DMS 273 treated with DMSO at 0.1 percent for 48 hours (cell line): ENCODE results near the gene ABHD17B.

Experiments
- DNase-seq: peaks from one replicate; lab custom pipeline; 2025; lab: John Stamatoyannopoulos, UW

Gene ABHD17B

DNA sequence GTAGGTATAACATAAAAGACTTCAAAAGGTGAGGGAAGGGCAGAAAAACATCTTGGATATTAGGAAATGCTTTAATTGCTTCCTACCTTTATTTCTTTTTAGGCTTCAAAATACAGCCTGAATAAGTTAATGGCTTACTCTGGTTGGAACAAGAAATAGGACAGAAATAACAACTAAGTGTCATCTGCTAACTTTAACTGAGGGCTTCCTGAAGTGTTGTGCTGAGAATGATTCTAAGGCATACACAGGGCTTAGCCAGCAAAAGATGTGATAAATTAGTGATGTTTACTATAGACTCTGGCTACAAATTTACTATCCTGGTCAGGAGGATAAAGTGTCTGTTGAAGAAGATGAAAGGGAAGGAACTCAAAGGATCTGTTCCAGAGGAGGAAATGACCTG lies 34.2 kb downstream of the ABHD17B start:
- no peak for DNase-seq

DNA sequence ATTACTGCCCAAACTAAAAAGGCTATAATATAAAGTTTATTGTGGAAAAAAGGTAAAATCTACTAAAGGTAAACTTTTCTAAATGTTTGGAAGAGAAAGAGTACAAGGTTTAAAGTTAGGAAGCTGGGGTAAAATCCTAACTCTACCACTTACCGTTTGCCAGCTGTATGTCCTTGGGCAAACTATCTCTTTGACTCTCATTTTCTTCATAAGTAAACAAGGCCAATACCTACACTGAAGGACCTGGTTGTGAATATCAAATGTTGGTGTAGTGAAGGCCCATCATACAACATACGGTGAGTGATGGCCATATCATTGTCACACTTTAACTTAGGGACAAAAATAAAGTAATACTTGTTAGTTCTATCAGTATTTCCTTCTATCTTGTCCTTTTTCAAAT lies 34.9 kb downstream of the ABHD17B start:
- DNase-seq: no peak

DNA sequence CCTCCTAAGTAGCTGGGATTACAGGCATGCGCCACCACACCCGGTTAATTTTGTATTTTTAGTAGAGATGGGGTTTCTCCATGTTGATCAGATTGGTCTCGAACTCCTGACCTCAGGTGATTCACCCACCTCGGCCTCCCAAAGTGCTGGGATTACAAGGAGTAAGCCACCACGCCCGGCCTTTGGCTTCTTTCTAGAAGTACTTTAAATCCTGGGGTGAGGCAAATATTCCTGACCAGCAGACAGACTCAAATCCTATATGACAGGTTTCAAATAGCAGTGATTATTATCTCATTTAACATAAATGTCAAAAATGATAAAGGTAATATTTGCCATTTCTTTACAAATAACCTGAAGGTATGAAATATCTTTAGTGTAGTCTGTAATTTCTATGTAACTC lies 35.6 kb downstream of the ABHD17B start:
- no peak for DNase-seq

DNA sequence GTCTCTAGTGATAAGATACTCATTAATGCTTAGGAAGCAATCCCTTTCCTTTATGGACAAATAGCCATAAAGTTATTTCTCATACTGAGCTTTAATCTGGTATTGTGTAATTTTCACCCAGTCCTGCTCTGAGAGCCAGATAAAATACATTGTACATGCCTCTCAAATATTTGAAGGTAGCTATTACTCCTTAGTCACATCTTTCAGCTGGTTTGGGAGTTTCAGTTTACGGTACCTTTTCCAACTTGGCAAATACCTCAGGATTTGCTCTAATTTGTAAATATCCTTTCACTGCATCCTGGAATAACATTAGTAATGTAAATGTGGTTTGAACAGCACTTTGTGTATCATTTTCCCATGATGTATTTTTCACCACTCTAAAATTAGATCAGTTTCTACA lies 47.4 kb downstream of the ABHD17B start:
- no peak for DNase-seq

DNA sequence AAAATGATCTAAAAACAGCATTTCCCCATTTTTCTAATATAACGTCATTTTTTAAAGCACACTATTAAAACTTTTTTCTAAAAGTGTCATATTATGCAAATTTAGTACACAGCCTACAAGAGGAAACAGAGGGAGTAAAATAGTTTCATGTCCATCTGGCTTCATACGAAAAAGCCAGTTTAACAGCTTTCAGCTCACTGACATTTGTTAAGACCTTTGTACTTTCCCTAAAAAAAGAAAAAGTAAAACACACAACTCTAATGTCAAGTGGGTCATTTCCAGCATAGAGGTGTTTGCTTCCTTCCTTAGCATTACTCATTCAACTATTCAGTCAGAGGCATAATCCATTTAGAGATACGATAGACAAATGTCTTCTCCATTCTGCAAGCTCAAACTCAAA lies 49.4 kb downstream of the ABHD17B start:
- DNase-seq: no peak

DNA sequence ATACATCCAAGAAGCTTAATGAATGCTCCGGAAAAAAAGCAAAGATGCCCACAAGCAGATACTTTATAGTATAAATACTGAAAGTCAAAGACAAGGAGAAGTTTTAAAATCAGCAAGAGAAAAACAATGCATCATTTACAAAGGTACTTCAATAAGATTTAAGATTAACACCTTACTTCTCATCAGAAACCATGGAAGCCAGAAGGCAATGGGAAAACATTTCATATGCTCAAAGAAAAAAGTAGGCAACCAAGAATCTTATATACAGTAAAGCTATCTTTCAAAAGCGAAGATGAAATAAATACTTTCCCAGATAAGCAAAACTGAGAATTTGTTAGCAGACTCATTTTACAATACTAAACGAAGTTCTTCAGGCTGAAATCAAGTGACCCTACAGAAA lies 51.1 kb downstream of the ABHD17B start:
- DNase-seq: no peak

DNA sequence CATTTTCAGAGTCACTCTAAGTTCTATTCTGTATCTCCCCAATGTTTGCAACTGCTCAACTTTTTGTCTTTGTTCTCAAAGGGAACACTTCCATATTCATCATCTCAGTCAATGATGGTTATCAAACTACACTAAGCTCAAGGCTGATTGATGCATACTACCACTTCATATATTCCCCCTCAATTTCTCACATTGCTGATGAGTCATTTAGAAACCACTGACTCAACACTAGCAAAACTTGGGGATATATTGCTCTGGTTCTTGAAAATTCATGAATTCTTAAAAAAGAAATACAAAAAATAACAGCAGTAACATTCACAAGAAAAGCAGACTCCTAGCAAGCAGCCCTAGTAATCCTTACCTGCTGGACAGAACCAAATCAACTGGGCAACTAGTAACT lies 52.2 kb downstream of the ABHD17B start:
- DNase-seq: no peak

DNA sequence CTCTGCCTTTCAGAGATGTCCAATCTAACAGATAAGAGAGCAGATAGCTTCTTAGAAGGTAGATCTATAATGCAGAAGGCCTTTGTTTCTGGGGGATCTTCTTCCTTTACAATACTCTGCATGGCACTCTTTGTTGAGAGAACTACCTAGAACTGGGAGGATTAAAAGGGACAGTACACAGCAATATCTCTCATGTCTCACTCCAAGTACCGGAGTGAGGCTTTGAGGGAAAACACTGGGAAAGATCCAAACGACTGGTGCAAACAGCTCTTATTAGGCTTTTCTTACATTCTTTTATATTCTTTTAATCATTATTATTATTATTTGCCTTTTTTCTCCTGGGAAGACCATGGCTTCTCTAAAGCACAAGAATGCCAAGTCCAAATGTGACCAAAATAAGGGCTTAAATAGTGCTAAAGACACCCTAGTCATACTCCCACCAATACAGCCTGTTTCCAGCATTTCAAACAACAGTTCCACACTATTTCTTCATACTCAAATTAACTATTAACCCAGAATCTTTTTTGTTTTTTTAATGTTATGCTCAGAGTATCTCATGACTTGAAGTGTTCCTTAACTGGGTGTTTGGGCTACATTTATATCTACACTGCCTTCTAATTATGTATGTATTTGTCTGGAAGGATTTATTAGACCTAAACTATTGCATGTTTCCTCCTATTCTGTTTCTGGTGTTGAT lies 52.7 kb downstream of the ABHD17B start:
- DNase-seq: no peak

DNA sequence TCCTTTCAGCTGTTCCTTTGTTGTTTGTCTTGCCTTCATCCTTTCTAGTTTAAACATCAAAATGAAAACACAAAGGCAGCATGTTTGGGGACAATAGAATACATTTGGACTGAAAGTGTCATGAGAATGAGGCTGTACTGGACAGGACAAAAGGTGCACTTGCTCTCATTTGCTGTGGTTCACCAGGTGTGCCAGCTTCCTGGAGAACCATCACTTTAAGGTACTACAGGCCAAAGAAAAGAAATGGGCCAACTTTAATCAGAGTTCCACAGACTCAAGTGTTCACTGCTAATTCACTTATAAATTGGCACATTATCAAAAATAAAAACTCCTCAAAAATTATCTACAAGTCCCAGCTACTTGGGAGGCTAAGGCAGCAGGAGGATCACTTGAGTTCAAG lies 53.8 kb downstream of the ABHD17B start:
- no peak for DNase-seq

DNA sequence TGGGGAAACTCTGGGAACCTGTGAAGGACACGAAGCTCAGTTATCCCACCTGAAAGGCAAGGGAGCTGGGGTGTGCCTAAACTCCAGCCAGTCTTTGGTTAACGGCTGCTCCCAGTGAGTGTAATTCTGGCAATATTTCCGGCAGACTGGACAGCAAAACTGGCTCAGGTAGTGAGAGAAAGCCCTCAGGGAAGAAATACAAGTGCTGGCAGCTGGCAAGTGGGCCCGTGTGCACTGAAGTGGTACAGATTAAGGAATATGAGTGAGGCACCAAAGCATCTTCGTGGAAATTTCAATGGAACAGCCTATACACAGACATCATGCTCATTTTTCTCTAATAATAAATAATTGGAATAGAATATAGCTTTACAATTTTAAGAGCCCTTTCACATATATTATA lies 56.2 kb downstream of the ABHD17B start:
- no peak for DNase-seq

DNA sequence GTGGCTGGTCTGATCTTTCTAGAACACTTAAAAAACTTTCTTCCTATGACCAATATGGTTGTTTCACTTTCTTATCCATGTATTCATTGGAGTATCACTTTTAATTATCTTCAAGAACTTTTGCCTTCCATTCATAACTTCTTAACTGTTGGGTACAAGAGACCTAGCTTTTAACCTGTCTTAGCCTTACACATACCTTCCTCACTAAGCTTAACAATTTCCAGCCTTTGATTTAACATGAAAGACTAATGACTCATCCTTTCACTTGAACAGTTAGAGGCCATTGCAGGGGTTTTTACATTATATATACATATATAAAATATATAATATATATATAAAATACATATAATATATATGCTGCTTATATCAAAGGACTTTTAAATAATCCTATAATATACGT lies 57.9 kb downstream of the ABHD17B start:
- no peak for DNase-seq

DNA sequence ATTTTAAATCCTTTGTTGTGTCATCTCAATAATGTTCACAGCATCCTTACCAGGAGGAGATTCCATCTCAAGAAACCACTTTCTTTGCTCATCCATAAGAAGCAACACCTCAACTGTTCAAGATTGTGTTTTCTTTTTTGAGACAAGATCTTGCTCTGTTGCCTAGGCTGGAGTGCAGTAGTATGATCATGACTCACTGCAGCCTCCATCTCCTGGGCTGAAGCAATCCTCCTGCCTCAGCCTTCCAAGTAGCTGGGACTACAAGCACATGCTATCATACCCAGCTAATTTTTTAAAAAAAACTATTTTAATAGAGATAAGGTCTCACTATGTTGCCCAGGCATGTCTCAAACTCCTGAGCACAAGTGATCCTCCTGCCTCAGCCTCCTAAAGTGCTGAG lies 60.0 kb downstream of the ABHD17B start:
- no peak for DNase-seq

DNA sequence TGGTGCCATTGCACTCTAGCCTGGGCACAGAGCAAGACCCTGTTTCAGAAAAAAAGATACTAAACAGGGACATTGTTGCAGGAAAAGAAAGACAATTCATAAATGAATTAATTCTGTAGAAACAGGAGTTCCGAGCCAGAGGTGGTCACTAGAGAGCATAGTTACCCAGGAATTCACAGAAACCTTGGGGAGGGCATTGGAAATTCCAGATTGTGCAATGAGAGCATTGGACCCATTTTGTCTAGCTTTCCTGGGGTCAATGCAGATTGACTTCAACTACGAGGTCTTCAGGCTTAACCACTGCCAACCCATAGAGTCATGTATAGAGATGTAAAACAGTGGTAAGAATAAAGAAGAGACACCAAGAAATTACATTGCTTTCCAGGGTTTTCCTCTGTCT lies 63.1 kb downstream of the ABHD17B start:
- no peak for DNase-seq

DNA sequence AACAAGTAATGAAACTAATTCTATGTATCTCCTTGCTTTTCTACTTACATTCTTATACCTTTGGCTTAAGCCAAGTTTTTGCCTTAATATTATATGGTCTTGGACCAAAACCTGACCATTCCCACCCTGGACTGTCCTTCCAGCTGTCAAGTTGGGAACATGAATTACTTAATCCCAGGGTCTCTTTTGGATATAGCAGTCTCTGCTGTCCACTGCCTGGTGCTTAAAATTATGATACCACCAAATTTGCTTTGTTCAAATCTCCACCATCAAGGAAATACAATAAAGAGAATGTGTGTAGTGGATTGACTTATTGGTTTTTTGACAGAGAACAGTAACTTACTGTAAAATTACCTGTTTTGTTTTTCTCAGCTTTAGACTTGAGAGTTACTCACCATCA lies 66.2 kb downstream of the ABHD17B start:
- DNase-seq: no peak

DNA sequence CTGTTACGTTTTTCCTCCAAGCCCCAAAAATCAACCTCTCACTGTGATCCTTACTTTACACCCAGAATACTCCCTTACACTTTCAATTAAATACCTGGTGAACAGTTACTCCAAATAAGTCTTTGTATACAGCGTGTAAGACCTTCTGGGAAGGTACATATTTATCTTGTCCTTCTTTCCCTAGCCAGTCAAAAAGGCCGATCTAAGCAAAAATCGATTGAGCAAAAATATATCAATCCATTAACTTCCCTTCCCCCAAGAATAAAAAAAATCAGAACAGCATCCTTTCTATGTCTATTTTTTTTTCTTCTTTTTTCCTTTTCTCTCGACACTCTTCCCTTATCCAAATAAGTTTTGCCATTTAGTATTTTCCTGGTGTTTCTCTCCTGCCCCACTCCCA lies 71.3 kb downstream of the ABHD17B start:
- no peak for DNase-seq

DNA sequence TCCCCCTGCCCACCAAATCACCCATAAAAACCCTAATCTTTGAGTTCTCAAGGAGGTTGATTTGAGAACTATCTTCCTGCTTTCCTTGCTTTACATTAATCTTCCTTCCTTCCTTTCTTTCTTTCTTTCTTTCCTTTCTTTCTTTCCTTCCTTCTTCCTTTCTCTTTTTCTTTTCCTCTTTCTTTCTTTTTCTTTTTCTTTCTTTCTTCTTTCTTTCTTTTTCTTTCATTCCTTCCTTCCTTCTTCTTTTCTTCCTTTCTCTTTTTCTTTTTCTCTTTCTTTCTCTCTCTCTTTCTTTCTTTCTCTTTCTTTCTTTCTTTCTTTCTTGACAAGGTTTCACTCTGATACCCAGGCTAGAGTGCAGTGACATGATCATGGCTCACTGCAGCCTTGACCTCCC lies 75.4 kb downstream of the ABHD17B start:
- DNase-seq: no peak

DNA sequence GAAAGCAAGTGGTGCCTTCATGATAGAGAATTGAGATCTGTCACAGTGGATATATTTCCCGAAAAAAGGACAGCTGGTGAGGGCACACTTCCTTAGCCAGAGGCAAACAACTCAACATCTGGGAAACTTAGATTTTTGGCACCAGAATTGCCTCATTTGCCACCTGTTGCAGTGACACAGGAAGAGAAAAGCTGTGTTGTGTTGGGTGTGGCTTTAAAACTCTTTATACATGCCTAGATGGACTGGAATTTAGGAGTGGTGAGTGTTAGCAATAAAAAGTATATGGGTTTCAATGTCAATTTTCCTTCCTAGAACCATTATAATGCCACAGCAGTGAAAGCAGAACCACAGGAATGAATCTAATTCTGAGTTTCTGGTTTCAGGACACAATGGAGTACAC lies 80.1 kb downstream of the ABHD17B start:
- DNase-seq: peak; percentile 51

DNA sequence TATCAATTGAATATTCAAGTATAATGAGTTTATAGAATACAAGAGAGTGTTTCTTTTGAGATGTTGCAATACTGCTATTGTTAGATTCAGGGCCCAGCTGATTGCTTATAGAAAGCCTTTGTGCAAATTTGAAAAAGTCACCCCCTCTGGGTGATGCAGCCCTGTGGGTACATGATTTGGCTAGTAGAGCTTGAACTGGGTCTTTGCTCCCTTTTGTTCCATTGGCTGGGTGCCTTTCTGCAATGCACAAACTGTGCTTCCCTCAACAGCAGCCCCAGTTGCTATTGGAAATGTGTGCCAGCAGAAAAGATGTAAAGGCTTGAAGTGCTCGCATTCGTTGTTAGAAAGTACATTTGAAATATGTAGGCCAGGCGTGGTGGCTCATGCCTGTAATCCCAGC lies 80.8 kb downstream of the ABHD17B start:
- DNase-seq: no peak

DNA sequence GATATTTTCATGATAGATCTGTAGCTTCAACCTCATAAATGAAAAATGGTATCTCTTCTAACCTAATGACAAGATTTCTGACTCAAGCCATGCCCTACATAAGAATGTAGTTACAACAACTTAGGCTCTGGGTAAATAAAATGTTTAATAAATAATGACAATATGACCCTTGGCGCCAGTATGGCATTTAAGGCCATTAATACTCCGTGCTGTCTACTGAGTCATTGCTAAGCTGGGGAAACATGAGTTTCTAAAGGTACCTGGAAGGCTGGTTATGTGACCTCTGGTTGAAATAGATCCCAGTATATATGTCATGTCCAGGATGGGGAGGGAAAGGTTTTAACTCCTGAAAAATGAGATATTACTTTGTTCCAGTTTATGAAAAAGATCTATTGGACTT lies 84.7 kb downstream of the ABHD17B start:
- no peak for DNase-seq

DNA sequence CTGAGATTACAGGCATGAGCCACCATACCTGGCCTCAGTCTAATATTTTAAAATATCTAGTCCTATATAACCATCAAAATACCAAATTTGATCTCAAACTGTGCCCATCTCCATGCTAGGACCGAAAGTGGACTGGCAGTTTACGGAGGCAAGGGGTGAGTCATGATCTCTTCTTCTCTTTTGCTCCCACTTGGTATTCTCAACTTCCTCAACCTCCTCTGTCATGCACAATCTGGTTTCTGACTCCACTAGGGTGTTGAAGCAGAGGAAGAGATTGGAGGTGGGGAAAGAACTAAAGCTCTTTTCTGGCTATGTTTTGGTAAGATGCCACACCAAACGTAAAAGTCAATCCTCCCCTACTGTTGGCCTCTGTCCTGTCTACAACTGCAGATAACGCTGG lies 86.7 kb downstream of the ABHD17B start:
- DNase-seq: no peak

DNA sequence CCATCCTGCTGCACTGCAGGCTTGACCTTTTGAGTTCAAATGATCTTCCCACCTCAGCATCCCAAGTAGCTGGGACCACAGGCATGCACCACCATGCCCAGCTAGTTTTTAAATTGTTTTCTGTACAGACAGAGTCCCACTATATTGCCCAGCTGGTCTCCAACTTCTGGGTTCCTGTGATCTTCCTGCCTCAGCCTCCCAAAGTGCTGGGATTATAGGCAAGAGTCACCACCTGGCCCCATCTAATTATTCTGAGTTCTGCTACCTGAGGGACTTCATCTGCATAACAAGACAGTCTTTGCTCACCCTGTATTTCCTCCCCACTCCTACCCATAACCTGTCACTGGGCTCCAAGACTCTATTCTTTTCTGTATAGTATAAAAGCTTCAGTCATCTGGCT lies 88.1 kb downstream of the ABHD17B start:
- no peak for DNase-seq

DNA sequence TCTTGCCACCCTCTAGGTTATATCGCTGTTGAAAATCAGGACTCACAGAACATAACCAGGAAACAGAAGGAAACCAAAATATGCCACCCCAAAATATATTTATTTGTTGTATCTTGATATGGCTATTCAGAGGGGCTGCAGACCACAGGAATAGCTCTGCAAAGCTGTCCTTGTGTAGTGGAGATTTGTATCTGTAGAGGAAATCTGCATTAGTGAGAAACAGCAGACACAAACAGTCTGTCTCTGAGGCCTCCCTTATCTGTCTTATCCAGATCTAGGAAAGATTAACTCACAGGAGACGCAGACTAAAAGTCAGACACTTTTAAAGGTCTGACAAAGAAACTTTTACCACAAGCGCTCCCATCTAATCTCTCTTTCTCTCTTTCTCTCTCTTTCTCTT lies 88.5 kb downstream of the ABHD17B start:
- no peak for DNase-seq

DNA sequence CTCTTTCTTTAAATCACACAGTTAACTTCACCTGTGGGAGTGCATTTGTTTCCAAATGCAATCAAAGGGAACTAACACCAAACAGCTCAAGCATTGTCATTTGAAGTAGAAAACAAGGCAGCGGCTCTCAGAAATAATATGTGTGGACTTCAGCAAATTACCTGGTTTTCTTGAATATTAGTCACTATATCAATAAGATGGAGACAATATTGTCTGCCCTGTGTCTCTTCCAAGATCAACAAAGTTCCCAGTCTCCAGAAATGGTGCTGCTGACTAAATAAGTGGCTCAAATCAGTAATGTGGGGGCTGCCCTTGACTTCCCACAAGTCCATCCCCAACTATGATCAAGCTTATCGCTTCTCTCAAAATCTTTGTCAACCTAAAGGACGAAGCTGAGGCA lies 89.6 kb downstream of the ABHD17B start:
- no peak for DNase-seq

DNA sequence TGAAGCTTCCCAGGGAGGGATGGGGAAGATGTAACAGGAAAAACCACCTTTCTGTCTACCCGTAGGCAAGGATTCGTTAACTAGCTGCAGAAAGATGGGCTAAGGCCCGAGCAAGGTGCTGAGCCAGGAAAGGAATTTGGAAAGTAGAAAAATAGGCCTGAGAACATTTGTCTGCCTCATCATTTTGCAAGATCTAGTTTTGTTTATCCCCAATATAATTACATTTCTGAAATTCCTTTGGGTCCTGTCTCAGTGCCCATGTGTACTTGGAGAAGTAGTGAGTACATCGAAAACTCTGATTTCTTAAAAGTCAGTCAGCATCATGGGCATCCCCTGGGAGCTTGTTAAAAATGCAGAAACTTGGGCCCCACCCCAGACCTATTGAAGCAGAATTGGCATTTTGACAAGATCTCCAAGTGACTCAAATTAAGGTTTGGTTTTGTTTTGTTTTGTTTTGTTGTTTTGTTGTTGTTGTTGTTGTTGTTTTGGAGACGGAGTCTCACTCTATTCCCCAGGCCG lies 90.5 kb downstream of the ABHD17B start:
- DNase-seq: no peak
